ENCODE data around the gene PRKAR1B. TPM values are rescaled to one million over a fixed set of nuclear protein-coding genes. Genes with fewer than 3 reads are reported as not detected.

PRKAR1B gene
- total and polyA plus RNA-seq, 10 of the 15 experiments (the other 5 are each of a cell fraction or from before 2014, with no cell fraction given), result 1.4 to 45.6 (median 19.3) TPM

- TF ChIP-seq CUX1 (IDR thresholded peaks at IDR 0.05; ENCODE audit: insufficient replicate concordance, low read depth, low read length) (no peak), CBFB (IDR thresholded peaks at IDR 0.05; ENCODE audit: low read depth) (no peak)
Measured at GRCh38 chr7:676246-676971, 50.7 kb downstream of the PRKAR1B start (continued).

GRCh38 chr7:674454-675410 lies 52.3 kb downstream of the PRKAR1B start:
- Histone ChIP-seq H3K27me3 (replicated peaks in 1 of 2; ENCODE audit: control insufficient read depth in 2 of 2, insufficient read depth in 2 of 2, low read length in 1 of 2) (no peaks in the 10 kb centered on the region), H3K36me3 (ENCODE audit: control insufficient read depth in 2 of 2, insufficient read depth in 2 of 2, low read length in 1 of 2) (peaks cover 0 to 9% of the 10 kb centered on the region in 2 experiments; a peak in 3 of 4 replicates), H3K9ac (ENCODE audit: control insufficient read depth, insufficient read depth, low read length) (no peak overlapping the region), H3K27ac (ENCODE audit: control insufficient read depth, insufficient read depth) (no peak overlapping the region), H3K4me2 (ENCODE audit: control insufficient read depth, insufficient read depth) (no peak overlapping the region), H3K4me3 (no peak overlapping the region), H3K9me3 (replicated peaks; ENCODE audit: control insufficient read depth, insufficient read depth, low read length) (peaks cover 2% of the 10 kb centered on the region; the same call in 2 of the 3 replicates), H2AFZ (ENCODE audit: control insufficient read depth, low read depth, low read length) (no peak overlapping the region), H3K4me1 (ENCODE audit: control insufficient read depth, insufficient read depth, low read length) (no peaks in the 10 kb centered on the region), H4K20me1 (ENCODE audit: control insufficient read depth, insufficient read depth) (no peaks in the 10 kb centered on the region), H3K79me2 (ENCODE audit: control insufficient read depth, insufficient read depth, low read length) (no peaks in the 10 kb centered on the region)
- 96% methylated on average over 16 of the region's 16 CpGs for WGBS (ENCODE audit: insufficient coverage, insufficient replicate concordance, low lambda C conversion rate, missing lambda C conversion rate)
- BruUV-seq (replicated peaks), result no TSS peak
- in situ Hi-C loops (cut with MboI), result no loop called here
- TF ChIP-seq ZZZ3 (IDR thresholded peaks at IDR 0.05; ENCODE audit: control insufficient read depth, insufficient read length, low read depth) (no peak), ETV6 (conservative IDR thresholded peaks at IDR 0.05 in 1 of 2, IDR thresholded peaks at IDR 0.05 in 1 of 2; ENCODE audit: borderline replicate concordance in 1 of 2, low read depth in 1 of 2) (no peak)
- RAD21 ChIA-PET (ENCODE audit: unreplicated experiment), result no interaction called here
- intact Hi-C loops (cut with micrococcal nuclease; ENCODE audit: unreplicated experiment), result no loop called here
- SMC1A ChIA-PET (ENCODE audit: uncharacterized antibody, unreplicated experiment), result interaction anchor here (0.6 kb wide), 1 partner anchor 16 kb away, joined by 3 read pairs; no protein-coding TSS in a partner anchor
- CTCF ChIA-PET, result no interaction called here
- POLR2A ChIA-PET, result no interaction called here
- FAIRE-seq (no peak), ATAC-seq (no peak), DNase-seq (ENCODE audit: low read depth, low spot score) (no peak)

All from GM12878 (cell line).